Measurements from ENCODE around the gene PCDH9.

GRCh38 chr13:66546534-66547379 is 683.4 kb downstream of the PCDH9 start:
- TF ChIP-seq EZH2 (IDR thresholded peaks at IDR 0.05; ENCODE audit: insufficient read depth, poor library complexity, severe bottlenecking) (no peak), EZH2phosphoT487 (IDR thresholded peaks at IDR 0.05; ENCODE audit: insufficient read depth, low read depth) (no peak)
